Astrocyte of the spinal cord (primary cell): ENCODE results near the gene OTUD5.

Experiments used
- DNase-seq: peaks from one replicate; pipeline ENCODE4 v3.0.0; 2011; ENCODE audit warnings: low read depth, low spot score
- H3K4me3 ChIP-seq: 2 replicates; pipeline ENCODE4 v1.5.1; 2011; ENCODE audit warnings: low read depth, mild to moderate bottlenecking, low read length, moderate library complexity
- CTCF ChIP-seq: IDR thresholded peaks from 2 replicates; pipeline ENCODE4 v1.5.1; 2012; ENCODE audit warnings: low read depth, mild to moderate bottlenecking, low read length, inconsistent platforms
- in situ Hi-C: cut with HindIII; loops from 2 replicates; pipeline ENCODE4 v1.10.0; 2017; ENCODE audit warnings: low sequenced_read_pairs

Gene OTUD5

GRCh38 chrX:48956728-48957414 is 536 bp downstream of the OTUD5 start:
- no peak for TF ChIP-seq CTCF
- in situ Hi-C loops = no loop called here
- peak overlapping the region; percentile 70 for H3K4me3 ChIP-seq
- DNase-seq = no peak

DNA sequence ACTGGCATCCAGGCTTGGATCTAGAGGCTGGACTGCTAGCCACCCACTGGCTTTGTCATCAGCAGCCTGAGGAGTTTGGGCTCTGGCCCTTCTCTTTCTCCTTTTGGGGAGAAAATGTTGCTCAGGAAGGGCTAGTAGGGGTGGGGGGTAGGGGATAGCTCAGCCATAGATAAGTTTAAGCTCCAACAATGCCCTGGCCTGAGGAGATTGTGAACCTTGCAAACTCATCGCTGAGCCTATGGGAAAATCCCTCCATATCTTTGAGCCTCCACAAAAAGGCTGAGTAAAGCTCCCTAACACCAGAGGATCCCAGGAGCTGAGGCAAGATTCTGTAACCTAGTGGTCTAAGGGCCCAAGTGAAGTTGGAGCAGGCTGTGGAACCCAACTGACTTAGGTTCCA is 8.8 kb downstream of the OTUD5 start:
- no peak overlapping the region for H3K4me3 ChIP-seq
- DNase-seq = no peak
- in situ Hi-C loops = no loop called here

DNA sequence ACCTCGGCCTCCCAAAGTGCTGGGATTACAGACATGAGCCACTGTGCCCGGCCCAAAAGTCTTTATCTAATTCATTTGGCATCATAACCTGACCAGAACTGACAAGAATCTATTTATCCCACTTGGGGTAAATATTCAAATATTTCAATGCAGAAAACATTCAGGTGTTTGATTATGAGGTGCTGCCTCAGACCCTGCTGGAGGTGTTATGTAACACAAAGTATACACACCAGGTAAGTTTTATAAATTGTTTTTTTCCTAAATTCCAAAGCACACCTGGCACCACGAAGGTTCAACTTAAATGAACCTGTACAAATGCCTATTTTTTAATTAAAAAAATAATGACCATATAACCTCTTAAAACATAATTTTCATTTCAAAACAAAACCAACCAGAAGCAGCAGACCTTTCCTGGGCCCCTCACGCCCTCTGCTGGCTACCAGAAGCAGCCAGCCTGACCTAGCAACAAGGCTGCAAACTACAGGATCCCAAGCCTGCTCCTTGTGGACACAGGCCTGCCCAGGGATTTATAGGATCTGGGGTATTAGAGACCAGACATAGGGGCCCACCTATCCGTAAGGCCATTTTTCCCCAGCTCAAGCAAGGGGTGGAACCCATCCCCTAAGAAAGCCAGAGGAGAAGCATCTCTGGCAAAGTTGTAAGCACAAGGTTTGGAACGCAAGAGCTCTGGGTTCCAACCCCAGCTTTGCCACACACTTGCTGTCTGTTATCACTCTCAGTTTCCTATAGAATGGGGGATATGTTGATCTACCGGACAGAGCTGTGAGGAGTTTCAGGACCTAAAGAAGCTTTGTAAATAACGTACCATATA is 11.7 kb downstream of the OTUD5 start:
- in situ Hi-C loops = no loop called here
- H3K4me3 ChIP-seq = no peak overlapping the region
- DNase-seq = peak; percentile 45
- TF ChIP-seq CTCF = peak; percentile 83

More for the DNA sequence above, 8.8 kb downstream of the OTUD5 start:
- TF ChIP-seq CTCF = no peak

- TF ChIP-seq CTCF = no peak
- in situ Hi-C loops = no loop called here
- DNase-seq = no peak
Measured at GRCh38 chrX:48942895-48943294, 14.5 kb downstream of the OTUD5 start.

GRCh38 chrX:48940404-48940955 is 16.9 kb downstream of the OTUD5 start:
- no peak for TF ChIP-seq CTCF
- no peak overlapping the region for H3K4me3 ChIP-seq
- no peak for DNase-seq
- in situ Hi-C loops = no loop called here

More at GRCh38 chrX:48942895-48943294, 14.5 kb downstream of the OTUD5 start:
- H3K4me3 ChIP-seq = no peak overlapping the region

- no peak for DNase-seq
- no peak for TF ChIP-seq CTCF
- no peak overlapping the region for H3K4me3 ChIP-seq
- in situ Hi-C loops = no loop called here
Measured at GRCh38 chrX:48939524-48940228, 17.7 kb downstream of the OTUD5 start.
